ENCODE measurements around the gene ZNF619. TPM values are rescaled to one million over a fixed set of nuclear protein-coding genes. Genes with fewer than 3 reads are reported as not detected.
A peak's percentile ranks its signal among the peaks of the same experiment; 100 is the strongest.

ZNF619 gene
- total RNA-seq, 4 donors from 2014 or later, result 4.6 to 7.9 (median 5.3) TPM

- Histone ChIP-seq H3K4me1 (peaks cover 0 to 19% (median 12%) of the 10 kb centered on the region in 3 donors), H3K27me3 (no peaks in the 10 kb centered on the region), H3K36me3 (peaks cover 0 to 23% of the 10 kb centered on the region in 2 donors), H3K9me3 (no peaks in the 10 kb centered on the region), H3K27ac (no peak overlapping the region), H3K4me3 (no peak overlapping the region)
- TF ChIP-seq POLR2AphosphoS5 (IDR thresholded peaks at IDR 0.05) (no peak), POLR2A (IDR thresholded peaks at IDR 0.05) (no peak), CTCF (IDR thresholded peaks at IDR 0.05) (no peak), EP300 (IDR thresholded peaks at IDR 0.05) (no peak)
- 67 to 70% methylated on average over 1 to 2 of the region's 2 CpGs for WGBS, 2 donors (ENCODE audit: low coverage in 1 of 2)
- ATAC-seq, result no peak
Measured at GRCh38 chr3:40450438-40450837, 26.5 kb upstream of the ZNF619 start.

- peaks cover 0 to 15% of the 10 kb centered on the region in 2 donors for H3K36me3 ChIP-seq
- no peak for TF ChIP-seq CTCF (IDR thresholded peaks at IDR 0.05)
- no peak for TF ChIP-seq POLR2AphosphoS5 (IDR thresholded peaks at IDR 0.05)
- TF ChIP-seq EP300 (IDR thresholded peaks at IDR 0.05), result no peak
- no peak for TF ChIP-seq POLR2A (IDR thresholded peaks at IDR 0.05)
- no peak overlapping the region for H3K4me3 ChIP-seq
- H3K27me3 ChIP-seq, result no peaks in the 10 kb centered on the region
- H3K4me1 ChIP-seq, result peaks cover 0 to 24% (median 16%) of the 10 kb centered on the region in 3 donors
- ATAC-seq, result no peak
- H3K27ac ChIP-seq, result peak overlapping the region in 1 of 4 donors; percentile 91
- H3K9me3 ChIP-seq, result no peaks in the 10 kb centered on the region
Measured at GRCh38 chr3:40451551-40451950, 25.4 kb upstream of the ZNF619 start.

GRCh38 chr3:40452057-40452456 is 24.9 kb upstream of the ZNF619 start:
- Histone ChIP-seq H3K36me3 (peaks cover 0 to 11% of the 10 kb centered on the region in 2 donors), H3K27ac (peak overlapping the region in 3 of 4 donors; percentile 88 to 96 (median 91)), H3K9me3 (no peaks in the 10 kb centered on the region), H3K27me3 (no peaks in the 10 kb centered on the region), H3K4me1 (peaks cover 0 to 25% (median 17%) of the 10 kb centered on the region in 3 donors), H3K4me3 (no peak overlapping the region)
- whole genome bisulfite sequencing, 2 donors (ENCODE audit: low coverage in 1 of 2), result 93 to 100% methylated on average over 1 of the region's 1 CpG
- no peak for ATAC-seq
- TF ChIP-seq POLR2A (IDR thresholded peaks at IDR 0.05) (no peak), EP300 (IDR thresholded peaks at IDR 0.05) (no peak), CTCF (IDR thresholded peaks at IDR 0.05) (no peak), POLR2AphosphoS5 (IDR thresholded peaks at IDR 0.05) (no peak)

- no peaks in the 10 kb centered on the region for H3K9me3 ChIP-seq
- H3K27me3 ChIP-seq, result no peaks in the 10 kb centered on the region
- 6% methylated on average over 2 of the region's 7 CpGs; no CpG with 5 or more reads in 1 of the 2 donors for WGBS, 2 donors (ENCODE audit: low coverage in 1 of 2)
- TF ChIP-seq POLR2A (IDR thresholded peaks at IDR 0.05), result no peak
- TF ChIP-seq CTCF (IDR thresholded peaks at IDR 0.05), result no peak
- TF ChIP-seq EP300 (IDR thresholded peaks at IDR 0.05), result no peak
- no peak for TF ChIP-seq POLR2AphosphoS5 (IDR thresholded peaks at IDR 0.05)
- peaks cover 0 to 11% of the 10 kb centered on the region in 2 donors for H3K36me3 ChIP-seq
- peak overlapping the region; percentile 31 to 65 for H3K4me3 ChIP-seq
- H3K4me1 ChIP-seq, result peaks cover 0 to 25% (median 17%) of the 10 kb centered on the region in 3 donors
- ATAC-seq, result no peak
- H3K27ac ChIP-seq, result peak overlapping the region; percentile 51 to 96 (median 90)
Measured at GRCh38 chr3:40452562-40452875, 24.4 kb upstream of the ZNF619 start.

- H3K9me3 ChIP-seq, result no peaks in the 10 kb centered on the region
- whole genome bisulfite sequencing, 2 donors (ENCODE audit: low coverage in 1 of 2), result 0% methylated on average over 3 to 4 of the region's 41 CpGs
- ATAC-seq, result peak; percentile 97
- H3K27me3 ChIP-seq, result no peaks in the 10 kb centered on the region
- peaks cover 0 to 12% of the 10 kb centered on the region in 2 donors for H3K36me3 ChIP-seq
- peaks cover 2 to 30% (median 21%) of the 10 kb centered on the region in 3 donors for H3K4me1 ChIP-seq
- H3K27ac ChIP-seq, result peak overlapping the region; percentile 79 to 96 (median 90)
- TF ChIP-seq POLR2A (IDR thresholded peaks at IDR 0.05) (peak in 1 of 2 donors; percentile 25), EP300 (IDR thresholded peaks at IDR 0.05) (no peak), CTCF (IDR thresholded peaks at IDR 0.05) (no peak), POLR2AphosphoS5 (IDR thresholded peaks at IDR 0.05) (peak; percentile 67)
- H3K4me3 ChIP-seq, result peak overlapping the region; percentile 42 to 65
Measured at GRCh38 chr3:40452876-40453730, 23.8 kb upstream of the ZNF619 start.
